Stimulated activated CD4-positive, alpha-beta T cell treated with anti-CD3 and anti-CD28 coated beads, Interleukin-4, amount 100 ng/mL, for 48 hours (primary cell): ENCODE measurements around the gene KRTAP10-5.
"Not testable (repeated sequence)": the region's sequence is repeated elsewhere in the genome, so short reads cannot be mapped to it uniquely, and the experiment has no call there.

ENCODE experiments used
- DNase-seq, 2 donors: peaks; one replicate each; pipeline ENCODE4 v3.0.0-alpha.2; 2020; ENCODE audit warnings: low read depth in 2 of 2

Gene KRTAP10-5

GRCh38 chr21:44590897-44591800 lies 10.7 kb upstream of the KRTAP10-5 start:
- not testable (repeated sequence) for DNase-seq

GRCh38 chr21:44590311-44590721 lies 9.9 kb upstream of the KRTAP10-5 start:
- no peak for DNase-seq

- no peak for DNase-seq
Observed at GRCh38 chr21:44589586-44590305, 9.3 kb upstream of the KRTAP10-5 start.

- no peak for DNase-seq
Observed at GRCh38 chr21:44589094-44589493, 8.7 kb upstream of the KRTAP10-5 start.

- no peak for DNase-seq
Observed at GRCh38 chr21:44585892-44586291, 5.5 kb upstream of the KRTAP10-5 start.

GRCh38 chr21:44583800-44584147 lies 3.4 kb upstream of the KRTAP10-5 start:
- DNase-seq, result peak in 1 of 2 donors; percentile 14

- no peak for DNase-seq
Observed at GRCh38 chr21:44583089-44583799, 2.8 kb upstream of the KRTAP10-5 start.

GRCh38 chr21:44582055-44582454 lies 1.7 kb upstream of the KRTAP10-5 start:
- DNase-seq, result no peak

- DNase-seq, result no peak
Observed at GRCh38 chr21:44581158-44581557, 754 bp upstream of the KRTAP10-5 start.

GRCh38 chr21:44579833-44580144 lies 615 bp downstream of the KRTAP10-5 start:
- DNase-seq, result no peak

GRCh38 chr21:44579056-44579832 lies 1.2 kb downstream of the KRTAP10-5 start:
- no peak for DNase-seq

- DNase-seq, result no peak
Observed at GRCh38 chr21:44578371-44579055, 1.9 kb downstream of the KRTAP10-5 start.

GRCh38 chr21:44576025-44576420 lies 4.4 kb downstream of the KRTAP10-5 start:
- DNase-seq, result no peak

GRCh38 chr21:44575307-44576024 lies 4.9 kb downstream of the KRTAP10-5 start:
- no peak for DNase-seq

GRCh38 chr21:44574457-44575306 lies 5.7 kb downstream of the KRTAP10-5 start:
- DNase-seq, result no peak

GRCh38 chr21:44573630-44574456 lies 6.6 kb downstream of the KRTAP10-5 start, which contains the start of gene KRTAP10-4:
KRTAP10-4 (plus strand) TSS chr21:44573729; CDS start chr21:44573759, 30 bp downstream.
- not testable (repeated sequence) for DNase-seq

GRCh38 chr21:44572959-44573583 lies 7.3 kb downstream of the KRTAP10-5 start:
- no peak for DNase-seq
